Calu3 (cell line): ENCODE measurements around the gene IKBIP. TPM values are rescaled to one million over a fixed set of nuclear protein-coding genes. Genes with fewer than 3 reads are reported as not detected.
"Not testable (repeated sequence)": the region's sequence is repeated elsewhere in the genome, so short reads cannot be mapped to it uniquely, and the experiment has no call there.

Source experiments
- BruUV-seq: library from RNA; stranded (reverse); fragments of 400-500 nt; replicated peaks from 2 replicates; lab custom pipeline; 2021; lab: Mats Ljungman, UMichigan
- CTCF ChIA-PET: fragments of 300-600 bp; sonication (Branson Sonifier 250); formaldehyde crosslinking; loops from one replicate; lab custom pipeline; 2022; ENCODE audit warnings: antibody characterized with exemption; lab: Charles Lee
- DNase-seq: peaks from one replicate; pipeline ENCODE4 v3.0.0; 2022
- H3K27ac Mint-ChIP-seq: one replicate; pipeline ENCODE4 v1.8.0; 2022; ENCODE audit warnings: mixed read lengths; ENCODE audit not compliant: unreplicated experiment
- H3K27me3 Mint-ChIP-seq: one replicate; pipeline ENCODE4 v1.8.0; 2022; ENCODE audit warnings: mixed read lengths; ENCODE audit not compliant: unreplicated experiment
- H3K36me3 Mint-ChIP-seq: one replicate; pipeline ENCODE4 v1.8.0; 2022; ENCODE audit warnings: mild to moderate bottlenecking, moderate library complexity, mixed read lengths; ENCODE audit not compliant: insufficient read depth, unreplicated experiment
- H3K4me1 Mint-ChIP-seq: one replicate; pipeline ENCODE4 v1.8.0; 2022; ENCODE audit warnings: mild to moderate bottlenecking, low read depth, mixed read lengths; ENCODE audit not compliant: unreplicated experiment
- H3K4me3 Mint-ChIP-seq: one replicate; pipeline ENCODE4 v1.8.0; 2022; ENCODE audit warnings: mild to moderate bottlenecking, low read depth, moderate library complexity, mixed read lengths; ENCODE audit not compliant: unreplicated experiment
- H3K9me3 Mint-ChIP-seq: one replicate; pipeline ENCODE4 v1.8.0; 2022; ENCODE audit warnings: low read depth, mixed read lengths; ENCODE audit not compliant: unreplicated experiment
- intact Hi-C: fragments of 100-400 bp; cut with micrococcal nuclease; formaldehyde crosslinking; loops from one replicate; pipeline ENCODE4 v1.10.0; 2022; ENCODE audit not compliant: unreplicated experiment
- total RNA-seq: library from RNA; stranded (reverse); gene quantifications from 2 replicates; pipeline ENCODE4 v1.2.3, GENCODE V29; 2022
- TF ChIP-seq, protein P1 (sequence below): fragments of 200-600 bp; IDR thresholded peaks from one replicate; pipeline ENCODE4 v1.8.0; 2022; ENCODE audit warnings: antibody characterized with exemption; ENCODE audit not compliant: unreplicated experiment

The IKBIP gene
- total RNA-seq, 1 experiment from 2014 or later, result 24.7 TPM

DNA sequence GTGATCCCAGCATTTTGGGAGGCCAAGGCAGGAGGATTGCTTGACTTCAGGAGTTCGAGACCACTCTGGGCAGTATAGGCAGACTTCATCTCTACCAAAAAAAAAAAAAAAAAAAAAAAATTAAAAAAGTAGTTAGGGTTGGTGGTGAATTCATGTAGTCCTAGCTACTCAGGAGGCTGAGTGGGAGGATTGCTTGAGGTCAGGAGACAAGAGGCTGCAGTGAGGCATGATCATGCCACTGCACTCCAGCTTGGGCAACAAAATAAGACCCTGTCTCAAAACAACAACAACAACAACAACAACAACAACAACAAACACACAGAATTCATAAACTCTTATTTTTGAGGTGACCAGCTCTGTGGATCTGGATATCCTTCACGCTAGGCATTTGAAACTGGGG is 34.0 kb downstream of the IKBIP start:
- no peak overlapping the region for H3K27ac Mint-ChIP-seq
- H3K4me3 Mint-ChIP-seq, result no peak overlapping the region
- CTCF ChIA-PET, result interaction anchor here (0.6 kb wide), 2 partner anchors 119 to 185 kb away, joined by 3 to 4 read pairs; no protein-coding TSS in a partner anchor
- H3K36me3 Mint-ChIP-seq, result no peaks in the 10 kb centered on the region
- no peak for DNase-seq
- no TSS peak for BruUV-seq
- no peaks in the 10 kb centered on the region for H3K9me3 Mint-ChIP-seq
- no peaks in the 10 kb centered on the region for H3K27me3 Mint-ChIP-seq
- H3K4me1 Mint-ChIP-seq, result no peaks in the 10 kb centered on the region
- intact Hi-C loops, result no loop called here
- TF ChIP-seq, protein P1, sequence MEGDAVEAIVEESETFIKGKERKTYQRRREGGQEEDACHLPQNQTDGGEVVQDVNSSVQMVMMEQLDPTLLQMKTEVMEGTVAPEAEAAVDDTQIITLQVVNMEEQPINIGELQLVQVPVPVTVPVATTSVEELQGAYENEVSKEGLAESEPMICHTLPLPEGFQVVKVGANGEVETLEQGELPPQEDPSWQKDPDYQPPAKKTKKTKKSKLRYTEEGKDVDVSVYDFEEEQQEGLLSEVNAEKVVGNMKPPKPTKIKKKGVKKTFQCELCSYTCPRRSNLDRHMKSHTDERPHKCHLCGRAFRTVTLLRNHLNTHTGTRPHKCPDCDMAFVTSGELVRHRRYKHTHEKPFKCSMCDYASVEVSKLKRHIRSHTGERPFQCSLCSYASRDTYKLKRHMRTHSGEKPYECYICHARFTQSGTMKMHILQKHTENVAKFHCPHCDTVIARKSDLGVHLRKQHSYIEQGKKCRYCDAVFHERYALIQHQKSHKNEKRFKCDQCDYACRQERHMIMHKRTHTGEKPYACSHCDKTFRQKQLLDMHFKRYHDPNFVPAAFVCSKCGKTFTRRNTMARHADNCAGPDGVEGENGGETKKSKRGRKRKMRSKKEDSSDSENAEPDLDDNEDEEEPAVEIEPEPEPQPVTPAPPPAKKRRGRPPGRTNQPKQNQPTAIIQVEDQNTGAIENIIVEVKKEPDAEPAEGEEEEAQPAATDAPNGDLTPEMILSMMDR, result no peak

DNA sequence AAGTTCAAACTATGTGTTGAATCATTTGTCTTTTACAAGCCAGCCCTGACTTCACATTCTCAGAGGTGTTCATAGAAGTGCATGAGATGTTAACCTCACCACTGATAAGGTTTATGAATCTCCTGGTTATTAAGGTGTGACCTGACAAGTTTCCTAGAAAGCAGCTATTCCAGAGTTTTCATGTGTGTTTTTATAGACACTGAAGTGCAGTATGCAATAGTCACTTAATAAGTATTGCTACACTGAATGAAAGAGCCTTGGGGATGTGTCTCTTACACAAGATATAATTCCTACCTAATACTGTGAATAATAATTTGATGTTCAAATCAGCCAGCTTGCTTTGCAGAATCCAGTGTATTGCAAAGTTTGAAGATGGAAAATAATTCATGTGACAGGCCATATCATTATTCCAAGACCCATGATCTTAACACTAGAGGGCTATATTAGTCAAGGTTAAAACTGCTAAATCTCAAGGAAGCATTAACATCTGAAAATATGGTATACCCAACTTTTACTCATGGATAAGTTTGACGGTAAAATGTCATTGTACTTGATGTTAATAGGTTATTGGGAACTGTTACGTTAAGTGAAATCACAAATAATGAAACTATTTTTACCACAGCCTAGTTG is 38.1 kb downstream of the IKBIP start:
- intact Hi-C loops, result no loop called here
- H3K36me3 Mint-ChIP-seq, result peaks cover 25% of the 10 kb centered on the region
- CTCF ChIA-PET, result interaction anchor here (0.6 kb wide), 1 partner anchor 28 kb away, joined by 4 read pairs; no protein-coding TSS in a partner anchor

DNA sequence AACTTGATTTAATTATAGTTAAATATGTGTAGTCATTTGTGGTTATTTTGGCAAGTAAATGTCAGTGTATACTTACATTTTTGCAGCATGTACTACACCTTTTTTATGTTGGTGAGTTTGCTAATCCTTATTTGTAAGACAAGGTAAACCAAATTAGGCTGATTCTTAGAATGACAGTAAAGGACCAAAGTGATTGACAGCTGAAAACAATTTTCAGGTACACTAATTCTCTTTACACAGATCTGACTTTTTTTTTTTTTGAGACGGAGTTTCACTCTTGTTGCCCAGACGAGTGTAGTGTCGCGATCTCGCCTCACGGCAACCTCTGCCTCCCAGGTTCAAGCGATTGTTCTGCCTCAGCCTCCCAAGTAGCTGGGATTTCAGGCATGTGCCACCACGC is 42.7 kb downstream of the IKBIP start:
- CTCF ChIA-PET, result interaction anchor here (0.6 kb wide), 1 partner anchor 185 kb away, joined by 3 read pairs; no protein-coding TSS in a partner anchor
- TF ChIP-seq, protein P1, result no peak
- Mint-ChIP-seq H3K36me3 (peaks cover 69% of the 10 kb centered on the region), H3K27ac (no peak overlapping the region), H3K27me3 (no peaks in the 10 kb centered on the region), H3K9me3 (no peaks in the 10 kb centered on the region), H3K4me1 (no peaks in the 10 kb centered on the region), H3K4me3 (no peak overlapping the region)
- intact Hi-C loops, result no loop called here
- DNase-seq, result no peak
- no TSS peak for BruUV-seq

More for the DNA sequence above, 38.1 kb downstream of the IKBIP start:
- Mint-ChIP-seq H3K4me1 (no peaks in the 10 kb centered on the region), H3K4me3 (no peak overlapping the region), H3K27me3 (no peaks in the 10 kb centered on the region), H3K27ac (no peak overlapping the region), H3K9me3 (no peaks in the 10 kb centered on the region)
- DNase-seq, result no peak
- BruUV-seq, result no TSS peak
- TF ChIP-seq, protein P1, result no peak

DNA sequence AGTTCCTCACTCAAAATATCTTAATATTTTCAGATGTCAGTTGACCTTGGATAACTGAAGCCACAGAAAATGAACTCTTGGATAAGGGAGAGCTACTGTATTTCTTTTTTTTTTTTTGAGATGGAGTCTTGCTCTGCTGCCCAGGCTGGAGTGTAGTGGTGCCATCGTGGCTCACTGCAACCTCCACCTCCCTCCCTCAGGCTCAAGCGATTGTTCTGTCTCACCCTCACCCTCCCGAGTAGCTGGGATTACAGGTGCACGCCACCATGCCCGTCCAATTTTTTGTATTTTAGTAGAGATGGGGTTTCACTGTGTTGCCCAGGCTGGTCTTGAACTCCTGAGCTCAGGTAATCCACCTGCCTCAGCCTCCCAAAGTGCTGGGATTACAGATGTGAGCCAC is 47.3 kb downstream of the IKBIP start:
- Mint-ChIP-seq H3K4me1 (peaks cover 18% of the 10 kb centered on the region), H3K36me3 (peaks cover 94% of the 10 kb centered on the region)
- BruUV-seq, intact Hi-C loops, H3K4me3 Mint-ChIP-seq, H3K9me3 Mint-ChIP-seq, DNase-seq, CTCF ChIA-PET, H3K27me3 Mint-ChIP-seq, H3K27ac Mint-ChIP-seq: not testable (repeated sequence)
